DOHH2 (cell line): Measurements from ENCODE around the gene APOBEC4.

Source experiments
- EZH2phosphoT487 ChIP-seq: fragments of 200-600 bp; sonication (generic); IDR thresholded peaks from 2 replicates; pipeline ENCODE4 v1.6.1; 2017; ENCODE audit warnings: borderline replicate concordance, mild to moderate bottlenecking, antibody characterized with exemption, low read length, moderate library complexity, mixed read lengths
- TF ChIP-seq, protein P1 (sequence below): fragments of 200-600 bp; sonication (generic); IDR thresholded peaks from one replicate; pipeline ENCODE4 v1.5.1; 2014; ENCODE audit warnings: antibody characterized with exemption, mild to moderate bottlenecking, low read depth, low read length; ENCODE audit not compliant: poor library complexity, severe bottlenecking

DNA sequence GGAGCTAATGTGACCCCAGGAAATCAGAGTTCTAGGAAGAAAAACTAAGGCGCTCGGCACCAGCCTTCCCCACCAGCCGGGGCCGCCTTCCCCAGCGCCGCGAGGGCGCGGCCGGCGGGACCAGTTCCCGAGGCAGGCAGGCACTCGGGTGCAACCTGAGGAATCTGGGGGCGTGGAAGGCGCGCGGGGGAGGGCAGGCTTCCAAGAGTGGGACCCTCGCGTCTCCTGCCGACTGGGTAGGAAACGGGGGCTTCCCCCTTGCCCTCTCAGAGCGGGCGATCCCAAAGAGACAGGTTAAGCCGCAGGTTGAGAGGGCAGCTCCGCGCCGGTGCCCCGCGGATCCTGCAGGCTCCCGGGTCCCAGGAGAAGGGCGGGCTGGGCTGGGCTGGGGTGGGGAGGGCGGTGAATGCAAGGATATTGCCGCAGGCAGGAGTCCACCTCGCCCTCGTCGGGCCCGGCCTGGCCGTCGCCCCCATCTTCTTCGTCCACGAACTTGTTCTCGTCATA lies 18.0 kb downstream of the APOBEC4 start:
- TF ChIP-seq, protein P1, sequence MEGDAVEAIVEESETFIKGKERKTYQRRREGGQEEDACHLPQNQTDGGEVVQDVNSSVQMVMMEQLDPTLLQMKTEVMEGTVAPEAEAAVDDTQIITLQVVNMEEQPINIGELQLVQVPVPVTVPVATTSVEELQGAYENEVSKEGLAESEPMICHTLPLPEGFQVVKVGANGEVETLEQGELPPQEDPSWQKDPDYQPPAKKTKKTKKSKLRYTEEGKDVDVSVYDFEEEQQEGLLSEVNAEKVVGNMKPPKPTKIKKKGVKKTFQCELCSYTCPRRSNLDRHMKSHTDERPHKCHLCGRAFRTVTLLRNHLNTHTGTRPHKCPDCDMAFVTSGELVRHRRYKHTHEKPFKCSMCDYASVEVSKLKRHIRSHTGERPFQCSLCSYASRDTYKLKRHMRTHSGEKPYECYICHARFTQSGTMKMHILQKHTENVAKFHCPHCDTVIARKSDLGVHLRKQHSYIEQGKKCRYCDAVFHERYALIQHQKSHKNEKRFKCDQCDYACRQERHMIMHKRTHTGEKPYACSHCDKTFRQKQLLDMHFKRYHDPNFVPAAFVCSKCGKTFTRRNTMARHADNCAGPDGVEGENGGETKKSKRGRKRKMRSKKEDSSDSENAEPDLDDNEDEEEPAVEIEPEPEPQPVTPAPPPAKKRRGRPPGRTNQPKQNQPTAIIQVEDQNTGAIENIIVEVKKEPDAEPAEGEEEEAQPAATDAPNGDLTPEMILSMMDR: no peak
- no peak for TF ChIP-seq EZH2phosphoT487
